OCI-LY7 (cell line): ENCODE results near the gene GAPDHS. TPM values are rescaled to one million over a fixed set of nuclear protein-coding genes. Genes with fewer than 3 reads are reported as not detected.

Experiments used
- BruUV-seq: library from RNA; stranded (reverse); fragments of 400-500 nt; replicated peaks from 2 replicates; lab custom pipeline; 2021; lab: Mats Ljungman, UMichigan
- CTCF ChIA-PET: fragments of 300-600 bp; sonication (Branson Sonifier 250); formaldehyde crosslinking; loops from one replicate; lab custom pipeline; 2022; ENCODE audit warnings: antibody characterized with exemption; ENCODE audit not compliant: unreplicated experiment; lab: Charles Lee
- POLR2A ChIA-PET: fragments of 300-600 bp; sonication (Branson Sonifier 250); formaldehyde crosslinking; loops from one replicate; lab custom pipeline; 2022; ENCODE audit warnings: antibody characterized with exemption; lab: Charles Lee
- DNase-seq: peaks from one replicate; pipeline ENCODE4 v3.0.0-alpha.2; 2015; ENCODE audit warnings: low spot score
- H2AFZ ChIP-seq: fragments of 200-600 bp; sonication (generic), shearing (Covaris generic); 2 replicates; pipeline ENCODE4 v1.6.1; 2014; ENCODE audit warnings: mild to moderate bottlenecking, antibody characterized with exemption, low read length, moderate library complexity
- H3K27ac ChIP-seq: fragments of 200-600 bp; sonication (generic); 2 replicates; pipeline ENCODE4 v1.5.1; 2014; ENCODE audit warnings: mixed run types, low read depth, mild to moderate bottlenecking, moderate library complexity, low read length, inconsistent platforms; ENCODE audit not compliant: poor library complexity, severe bottlenecking
- H3K36me3 ChIP-seq: fragments of 200-600 bp; sonication (generic); 2 replicates; pipeline ENCODE4 v1.6.1; 2014; ENCODE audit warnings: mild to moderate bottlenecking, antibody characterized with exemption, low read length, moderate library complexity, mixed read lengths; ENCODE audit not compliant: insufficient read depth
- H3K4me1 ChIP-seq: fragments of 200-600 bp; sonication (generic); 2 replicates; pipeline ENCODE4 v1.5.1; 2014; ENCODE audit warnings: mild to moderate bottlenecking, low read length; ENCODE audit not compliant: insufficient read depth, poor library complexity, severe bottlenecking
- H3K4me2 ChIP-seq: fragments of 200-600 bp; sonication (generic); 2 replicates; pipeline ENCODE4 v1.6.1; 2014; ENCODE audit warnings: mild to moderate bottlenecking, low read length
- H3K4me3 ChIP-seq: fragments of 200-600 bp; sonication (generic); 2 replicates; pipeline ENCODE4 v1.5.1; 2014; ENCODE audit warnings: mild to moderate bottlenecking, low read depth, low read length; ENCODE audit not compliant: poor library complexity, severe bottlenecking
- H3K79me2 ChIP-seq: fragments of 200-600 bp; sonication (generic); 2 replicates; pipeline ENCODE4 v1.6.1; 2016; ENCODE audit warnings: low read depth, mild to moderate bottlenecking, low read length, moderate library complexity, mixed read lengths; ENCODE audit not compliant: insufficient read depth
- H3K9me2 ChIP-seq: fragments of 200-600 bp; sonication (generic); 2 replicates; pipeline ENCODE4 v1.6.1; 2016; ENCODE audit warnings: mild to moderate bottlenecking, low read length, mixed read lengths; ENCODE audit not compliant: insufficient read depth
- H3K9me3 ChIP-seq: fragments of 200-600 bp; sonication (generic); 2 replicates; pipeline ENCODE4 v1.6.1; 2014; ENCODE audit warnings: mild to moderate bottlenecking, mixed run types, low read length, mixed read lengths
- H4K20me1 ChIP-seq: fragments of 200-600 bp; sonication (generic); 2 replicates; pipeline ENCODE4 v1.6.1; 2014; ENCODE audit warnings: mild to moderate bottlenecking, antibody characterized with exemption, low read length, moderate library complexity, mixed read lengths; ENCODE audit not compliant: insufficient read depth
- EZH2phosphoT487 ChIP-seq: fragments of 200-600 bp; sonication (generic); IDR thresholded peaks from 2 replicates; pipeline ENCODE4 v1.6.1; 2018; ENCODE audit warnings: low read depth, borderline replicate concordance, mild to moderate bottlenecking, mixed run types, antibody characterized with exemption, low read length, moderate library complexity, mixed read lengths
- intact Hi-C: fragments of 100-400 bp; cut with micrococcal nuclease; formaldehyde crosslinking; loops from one replicate; pipeline ENCODE4 v1.10.0; 2022; ENCODE audit not compliant: unreplicated experiment
- total RNA-seq, 2 experiments: library from RNA; depleted of rRNA in 1 of 2; stranded (reverse); fragments of >200 nt in 1 of 2; shearing (Covaris generic) in 1 of 2; gene quantifications; 2 replicates each; pipeline ENCODE4 v1.2.3, GENCODE V29; 2014 to 2022
- TF ChIP-seq, protein P1 (sequence below): fragments of 200-600 bp; sonication (generic); conservative IDR thresholded peaks from 2 replicates; pipeline ENCODE4 v1.5.1; 2014; ENCODE audit warnings: mild to moderate bottlenecking, antibody characterized with exemption, low read length, moderate library complexity, mixed read lengths

GAPDHS gene
- total RNA-seq, 2 experiments from 2014 or later = not detected

DNA sequence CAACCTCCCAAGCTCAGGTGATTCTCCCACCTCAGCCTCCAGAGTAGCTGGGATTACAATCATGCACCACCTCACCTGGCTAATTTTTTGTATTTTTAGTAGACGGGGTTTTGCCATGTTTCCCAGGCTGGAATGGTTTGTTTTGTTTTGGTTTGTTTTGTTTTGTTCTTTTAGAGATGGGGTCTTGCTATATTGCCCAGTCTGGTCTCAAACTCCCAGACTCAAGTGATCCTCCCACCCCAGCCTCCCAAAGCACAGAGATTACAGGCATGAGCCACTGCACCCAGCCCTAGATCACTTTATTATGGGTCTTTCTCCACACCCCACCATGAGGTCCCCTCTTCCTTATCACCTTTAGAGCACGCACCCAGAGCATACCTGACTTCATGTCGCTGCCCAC lies 35.0 kb upstream of the GAPDHS start:
- Histone ChIP-seq H3K4me1 (no peaks in the 10 kb centered on the region), H3K4me3 (no peak overlapping the region), H3K27ac (no peak overlapping the region), H4K20me1 (no peaks in the 10 kb centered on the region), H2AFZ (no peak overlapping the region), H3K9me2 (no peaks in the 10 kb centered on the region), H3K9me3 (no peaks in the 10 kb centered on the region), H3K4me2 (no peak overlapping the region), H3K36me3 (no peaks in the 10 kb centered on the region), H3K79me2 (no peaks in the 10 kb centered on the region)
- intact Hi-C loops = no loop called here
- CTCF ChIA-PET = no interaction called here
- no TSS peak for BruUV-seq
- TF ChIP-seq, protein P1, sequence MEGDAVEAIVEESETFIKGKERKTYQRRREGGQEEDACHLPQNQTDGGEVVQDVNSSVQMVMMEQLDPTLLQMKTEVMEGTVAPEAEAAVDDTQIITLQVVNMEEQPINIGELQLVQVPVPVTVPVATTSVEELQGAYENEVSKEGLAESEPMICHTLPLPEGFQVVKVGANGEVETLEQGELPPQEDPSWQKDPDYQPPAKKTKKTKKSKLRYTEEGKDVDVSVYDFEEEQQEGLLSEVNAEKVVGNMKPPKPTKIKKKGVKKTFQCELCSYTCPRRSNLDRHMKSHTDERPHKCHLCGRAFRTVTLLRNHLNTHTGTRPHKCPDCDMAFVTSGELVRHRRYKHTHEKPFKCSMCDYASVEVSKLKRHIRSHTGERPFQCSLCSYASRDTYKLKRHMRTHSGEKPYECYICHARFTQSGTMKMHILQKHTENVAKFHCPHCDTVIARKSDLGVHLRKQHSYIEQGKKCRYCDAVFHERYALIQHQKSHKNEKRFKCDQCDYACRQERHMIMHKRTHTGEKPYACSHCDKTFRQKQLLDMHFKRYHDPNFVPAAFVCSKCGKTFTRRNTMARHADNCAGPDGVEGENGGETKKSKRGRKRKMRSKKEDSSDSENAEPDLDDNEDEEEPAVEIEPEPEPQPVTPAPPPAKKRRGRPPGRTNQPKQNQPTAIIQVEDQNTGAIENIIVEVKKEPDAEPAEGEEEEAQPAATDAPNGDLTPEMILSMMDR = no peak
- TF ChIP-seq EZH2phosphoT487 = no peak
- POLR2A ChIA-PET = no interaction called here
- DNase-seq = no peak

DNA sequence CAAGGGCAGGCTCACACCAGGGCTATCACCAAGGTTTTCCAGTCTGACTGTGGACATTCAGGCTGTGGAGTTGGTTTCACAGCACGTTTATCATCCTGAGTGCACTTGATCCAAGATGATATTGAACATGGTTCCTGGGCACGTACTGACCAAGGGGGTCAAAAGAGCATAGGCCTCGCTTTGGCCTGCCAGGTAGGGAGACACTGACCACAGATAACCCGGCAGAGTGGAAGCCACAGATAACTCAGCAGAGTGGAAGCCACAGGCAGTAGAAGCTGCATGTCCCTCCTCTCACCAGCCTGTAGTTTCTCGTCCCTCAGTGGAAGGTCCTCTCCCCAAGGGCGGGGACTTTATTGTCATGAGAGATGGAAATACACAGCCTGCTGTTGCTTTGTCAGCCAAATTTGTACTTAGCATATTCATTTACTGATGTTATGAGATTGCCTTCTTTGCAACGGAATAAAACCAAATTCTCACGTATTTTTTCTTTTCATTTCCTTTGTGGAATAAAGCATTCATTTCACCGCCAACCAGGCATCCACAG lies 34.2 kb upstream of the GAPDHS start:
- intact Hi-C loops = no loop called here
- H3K4me1 ChIP-seq = no peaks in the 10 kb centered on the region

DNA sequence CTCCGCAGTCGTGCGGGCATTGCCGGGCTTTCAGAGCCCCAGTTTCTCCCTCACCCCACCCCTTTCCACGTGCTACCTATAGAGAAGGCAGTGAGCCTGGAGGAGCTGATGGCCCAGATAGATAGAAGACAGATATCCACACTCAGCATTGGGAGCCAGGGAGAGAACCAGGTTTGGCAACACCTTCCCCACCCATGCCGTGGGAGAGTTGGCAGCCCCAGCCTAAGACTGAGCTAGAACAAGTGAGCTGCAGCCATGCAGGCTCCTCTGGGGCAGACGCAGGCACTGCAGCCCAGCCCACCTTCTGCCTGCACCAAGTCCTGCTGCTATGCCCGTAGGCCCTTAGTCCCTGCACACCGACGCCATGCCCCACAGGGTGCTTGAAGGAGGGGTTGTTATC lies 32.6 kb upstream of the GAPDHS start:
- DNase-seq = no peak
- H3K4me3 ChIP-seq = no peak overlapping the region
- no peaks in the 10 kb centered on the region for H4K20me1 ChIP-seq
- H3K36me3 ChIP-seq = no peaks in the 10 kb centered on the region
- no peaks in the 10 kb centered on the region for H3K9me3 ChIP-seq
- H3K4me1 ChIP-seq = no peaks in the 10 kb centered on the region
- POLR2A ChIA-PET = no interaction called here
- intact Hi-C loops = no loop called here
- no peak overlapping the region for H3K4me2 ChIP-seq
- no peaks in the 10 kb centered on the region for H3K9me2 ChIP-seq
- CTCF ChIA-PET = no interaction called here
- BruUV-seq = no TSS peak
- no peak overlapping the region for H3K27ac ChIP-seq
- TF ChIP-seq, protein P1 = no peak
- no peak for TF ChIP-seq EZH2phosphoT487
- H2AFZ ChIP-seq = no peak overlapping the region
- H3K79me2 ChIP-seq = no peaks in the 10 kb centered on the region

More for the DNA sequence above, 34.2 kb upstream of the GAPDHS start:
- no peak for TF ChIP-seq EZH2phosphoT487
- TF ChIP-seq, protein P1 = no peak
- BruUV-seq = no TSS peak
- ChIA-PET POLR2A (no interaction called here), CTCF (no interaction called here)
- Histone ChIP-seq H3K4me2 (no peak overlapping the region), H3K9me2 (no peaks in the 10 kb centered on the region), H3K36me3 (no peaks in the 10 kb centered on the region), H3K79me2 (no peaks in the 10 kb centered on the region), H3K9me3 (no peaks in the 10 kb centered on the region), H4K20me1 (no peaks in the 10 kb centered on the region), H3K27ac (no peak overlapping the region), H2AFZ (no peak overlapping the region), H3K4me3 (no peak overlapping the region)
- DNase-seq = no peak
